Mesenchymal stem cell (in vitro differentiated cells and primary cell): ENCODE measurements around the gene VPS45.

Experiments
- DNase-seq: peaks from one replicate; pipeline ENCODE4 v3.0.0-alpha.2; 2013
- H2AFZ ChIP-seq: one replicate; pipeline ENCODE4 v1.6.1; 2013; ENCODE audit warnings: low read depth, mild to moderate bottlenecking, control low read depth, inconsistent platforms, low read length, moderate library complexity
- H2AK5ac ChIP-seq: 2 replicates; pipeline ENCODE4 v1.6.1; 2013; ENCODE audit warnings: low read length, moderate library complexity, mild to moderate bottlenecking, inconsistent platforms; ENCODE audit not compliant: severe bottlenecking
- H2BK120ac ChIP-seq: one replicate; pipeline ENCODE4 v1.6.1; 2013; ENCODE audit warnings: low read depth, mild to moderate bottlenecking, inconsistent platforms, low read length, moderate library complexity
- H2BK12ac ChIP-seq, 2 experiments: one replicate each; pipeline ENCODE4 v1.6.1; 2013; ENCODE audit warnings: inconsistent platforms in 2 of 2, low read length in 2 of 2, mild to moderate bottlenecking in 2 of 2, moderate library complexity in 2 of 2, control low read depth in 1 of 2
- H2BK15ac ChIP-seq: one replicate; pipeline ENCODE4 v1.6.1; 2013; ENCODE audit warnings: mild to moderate bottlenecking, low read depth, inconsistent platforms; ENCODE audit not compliant: poor library complexity, severe bottlenecking
- H2BK5ac ChIP-seq: 2 replicates; pipeline ENCODE4 v1.6.1; 2013; ENCODE audit warnings: low read depth, mild to moderate bottlenecking, low read length, control low read depth, inconsistent platforms; ENCODE audit not compliant: poor library complexity, severe bottlenecking
- H3K14ac ChIP-seq, 2 experiments: one replicate each; pipeline ENCODE4 v1.6.1; 2013; ENCODE audit warnings: inconsistent platforms in 2 of 2, low read length in 2 of 2, control low read depth in 1 of 2, mild to moderate bottlenecking in 1 of 2, moderate library complexity in 1 of 2
- H3K18ac ChIP-seq, 2 experiments: one replicate each; pipeline ENCODE4 v1.6.1; 2013; ENCODE audit warnings: inconsistent platforms in 2 of 2, low read length in 2 of 2, control low read depth in 1 of 2, low read depth in 1 of 2, mild to moderate bottlenecking in 1 of 2
- H3K23ac ChIP-seq, 2 experiments: one replicate each; pipeline ENCODE4 v1.6.1; 2013; ENCODE audit warnings: inconsistent platforms in 2 of 2, low read length in 2 of 2, mild to moderate bottlenecking in 2 of 2, moderate library complexity in 2 of 2, control low read depth in 1 of 2
- H3K27ac ChIP-seq: 2 replicates; pipeline ENCODE4 v1.5.1; 2013; ENCODE audit warnings: mild to moderate bottlenecking, moderate library complexity, low read length, control low read depth, inconsistent platforms; ENCODE audit not compliant: poor library complexity, severe bottlenecking
- H3K27me3 ChIP-seq, 2 experiments: 2 replicates each; pipeline versions ENCODE4 v1.6.1 to v1.7.0; 2013; ENCODE audit warnings: low read length in 2 of 2, mild to moderate bottlenecking in 2 of 2, moderate library complexity in 2 of 2, control low read depth in 1 of 2, inconsistent platforms in 1 of 2; ENCODE audit not compliant: control insufficient read depth in 1 of 2, insufficient read depth in 1 of 2
- H3K36me3 ChIP-seq, 2 experiments: 2 replicates each; pipeline versions ENCODE4 v1.6.1 to v1.7.0; 2013; ENCODE audit warnings: low read length in 2 of 2, control low read depth in 1 of 2, inconsistent platforms in 1 of 2, low read depth in 1 of 2, mild to moderate bottlenecking in 1 of 2; ENCODE audit not compliant: insufficient read depth in 2 of 2, control insufficient read depth in 1 of 2
- H3K4ac ChIP-seq, 2 experiments: one replicate each; pipeline ENCODE4 v1.6.1; 2013; ENCODE audit warnings: inconsistent platforms in 2 of 2, low read length in 2 of 2, mild to moderate bottlenecking in 2 of 2, moderate library complexity in 2 of 2, control low read depth in 1 of 2, low read depth in 1 of 2
- H3K4me1 ChIP-seq: 2 replicates; pipeline ENCODE4 v1.6.1; 2013; ENCODE audit warnings: low read depth, low read length, control low read depth; ENCODE audit not compliant: control insufficient read depth, insufficient read depth
- H3K4me2 ChIP-seq: 2 replicates; pipeline ENCODE4 v1.6.1; 2013; ENCODE audit warnings: low read length, mild to moderate bottlenecking, inconsistent platforms; ENCODE audit not compliant: poor library complexity, severe bottlenecking
- H3K4me3 ChIP-seq, 2 experiments: 2 replicates each; pipeline versions ENCODE4 v1.5.1 to v1.7.0; 2013; ENCODE audit warnings: low read length in 2 of 2, mild to moderate bottlenecking in 2 of 2, control low read depth in 1 of 2, low read depth in 1 of 2; ENCODE audit not compliant: insufficient read depth in 1 of 2
- H3K79me1 ChIP-seq: replicated peaks from 2 replicates; pipeline ENCODE4 v1.6.1; 2013; ENCODE audit warnings: mild to moderate bottlenecking, control low read depth, low read length, inconsistent platforms; ENCODE audit not compliant: poor library complexity, severe bottlenecking
- H3K9ac ChIP-seq: 2 replicates; pipeline ENCODE4 v1.7.0; 2013; ENCODE audit warnings: mild to moderate bottlenecking, low read length, moderate library complexity
- H3K9me3 ChIP-seq: 2 replicates; pipeline ENCODE4 v1.7.0; 2013; ENCODE audit warnings: mild to moderate bottlenecking, low read length; ENCODE audit not compliant: control insufficient read depth
- H4K8ac ChIP-seq: one replicate; pipeline ENCODE4 v1.6.1; 2013; ENCODE audit warnings: inconsistent platforms, mild to moderate bottlenecking, low read length, moderate library complexity
- H4K91ac ChIP-seq: one replicate; pipeline ENCODE4 v1.6.1; 2013; ENCODE audit warnings: mild to moderate bottlenecking, low read length, inconsistent platforms
- WGBS: methylation state at CpG from one replicate; pipeline ENCODE4 v1.1.7; 2013; ENCODE audit warnings: mixed read lengths; 5-methylcytosine and 5-hydroxymethylcytosine counted together

VPS45 gene

GRCh38 chr1:150173141-150173585 lies 105.6 kb downstream of the VPS45 start:
- Histone ChIP-seq H3K9me3 (no peaks in the 10 kb centered on the region), H2BK15ac (no peak overlapping the region), H3K4me3 (no peak overlapping the region), H2AK5ac (no peak overlapping the region), H3K27me3 (no peaks in the 10 kb centered on the region), H2AFZ (peak overlapping the region; percentile 15), H3K4me1 (peaks cover 3% of the 10 kb centered on the region), H3K36me3 (no peaks in the 10 kb centered on the region), H3K4me2 (no peak overlapping the region), H2BK5ac (no peak overlapping the region), H3K23ac (no peak overlapping the region), H3K18ac (peak overlapping the region in 1 of 2 experiments; percentile 64), H4K91ac (no peak overlapping the region), H3K27ac (no peak overlapping the region), H3K9ac (no peak overlapping the region), H2BK12ac (no peak overlapping the region), H2BK120ac (no peak overlapping the region), H3K14ac (no peak overlapping the region), H3K79me1 (no peaks in the 10 kb centered on the region), H3K4ac (no peak overlapping the region), H4K8ac (peak overlapping the region; percentile 49)
- 35% methylated on average over 7 of the region's 7 CpGs for WGBS
- no peak for DNase-seq

DNA sequence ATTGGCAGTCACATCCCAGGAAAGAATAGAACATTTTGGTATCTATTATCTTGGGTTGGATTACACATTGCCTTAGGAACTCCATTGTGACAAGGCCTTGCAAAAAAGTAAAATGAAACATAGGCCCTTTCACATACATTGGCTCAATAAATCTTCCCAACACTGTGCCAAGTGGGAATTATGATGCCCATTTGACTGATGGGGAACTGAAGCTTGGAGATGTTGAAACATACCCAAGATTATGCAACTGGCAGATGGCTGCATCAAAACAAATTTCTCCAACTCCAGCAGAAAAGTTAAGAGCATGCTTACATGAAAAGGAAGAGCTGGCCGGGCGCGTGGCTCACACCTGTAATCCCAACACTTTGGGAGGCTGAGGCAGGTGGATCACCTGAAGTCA lies 109.0 kb downstream of the VPS45 start:
- Histone ChIP-seq H2BK15ac (no peak overlapping the region), H3K36me3 (no peaks in the 10 kb centered on the region), H3K4me3 (no peak overlapping the region), H2AFZ (no peak overlapping the region), H4K91ac (no peak overlapping the region), H3K14ac (no peak overlapping the region), H2BK5ac (no peak overlapping the region), H3K27ac (no peak overlapping the region), H3K23ac (no peak overlapping the region), H4K8ac (no peak overlapping the region), H3K9ac (no peak overlapping the region), H3K4me1 (peaks cover 3% of the 10 kb centered on the region), H3K9me3 (no peaks in the 10 kb centered on the region), H3K4me2 (no peak overlapping the region), H2AK5ac (no peak overlapping the region), H2BK12ac (no peak overlapping the region), H2BK120ac (no peak overlapping the region), H3K27me3 (no peaks in the 10 kb centered on the region), H3K79me1 (no peaks in the 10 kb centered on the region), H3K18ac (no peak overlapping the region), H3K4ac (no peak overlapping the region)
- no peak for DNase-seq
- 96% methylated on average over 3 of the region's 3 CpGs for WGBS

DNA sequence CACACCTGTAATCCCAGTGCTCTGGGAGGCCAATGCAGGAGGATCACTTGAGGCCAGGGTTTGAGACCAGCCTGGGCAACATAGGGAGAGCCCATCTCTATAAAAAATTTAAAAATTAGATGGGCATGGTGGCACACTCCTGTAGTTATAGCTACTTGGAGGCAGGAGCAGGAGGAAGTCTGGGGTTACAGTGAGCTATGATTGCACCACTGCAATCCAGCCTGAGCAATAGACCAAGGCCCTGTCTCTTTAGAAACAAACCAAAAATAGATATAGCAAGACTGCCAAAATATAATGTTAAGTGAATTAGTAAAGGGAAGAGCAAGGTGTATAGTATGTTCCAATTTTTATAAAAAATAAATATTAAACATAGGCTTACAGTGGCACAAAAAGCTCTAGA lies 111.0 kb downstream of the VPS45 start:
- Histone ChIP-seq H2BK15ac (no peak overlapping the region), H3K18ac (no peak overlapping the region), H2BK12ac (no peak overlapping the region), H3K4me3 (no peak overlapping the region), H2AK5ac (no peak overlapping the region), H3K14ac (no peak overlapping the region), H3K79me1 (no peaks in the 10 kb centered on the region), H3K4me2 (no peak overlapping the region), H4K8ac (no peak overlapping the region), H3K9me3 (no peaks in the 10 kb centered on the region), H3K9ac (no peak overlapping the region), H3K23ac (no peak overlapping the region), H4K91ac (no peak overlapping the region), H3K36me3 (no peaks in the 10 kb centered on the region), H3K4ac (no peak overlapping the region), H2AFZ (no peak overlapping the region), H2BK120ac (no peak overlapping the region), H2BK5ac (no peak overlapping the region), H3K27ac (no peak overlapping the region), H3K4me1 (no peaks in the 10 kb centered on the region), H3K27me3 (no peaks in the 10 kb centered on the region)
- no peak for DNase-seq

- Histone ChIP-seq H3K4me3 (no peak overlapping the region), H3K14ac (no peak overlapping the region), H3K9ac (no peak overlapping the region), H2BK15ac (no peak overlapping the region), H2AK5ac (no peak overlapping the region), H3K4me2 (no peak overlapping the region), H2AFZ (no peak overlapping the region), H3K27ac (no peak overlapping the region), H4K8ac (no peak overlapping the region), H2BK5ac (no peak overlapping the region), H3K4me1 (no peaks in the 10 kb centered on the region), H3K79me1 (no peaks in the 10 kb centered on the region), H3K18ac (no peak overlapping the region), H3K36me3 (no peaks in the 10 kb centered on the region), H3K27me3 (no peaks in the 10 kb centered on the region), H3K4ac (no peak overlapping the region), H3K9me3 (no peaks in the 10 kb centered on the region), H2BK12ac (no peak overlapping the region), H2BK120ac (no peak overlapping the region), H3K23ac (no peak overlapping the region), H4K91ac (no peak overlapping the region)
- DNase-seq: no peak
- WGBS: 94% methylated on average over 6 of the region's 7 CpGs
These were observed 112.3 kb downstream of the VPS45 start for GRCh38 chr1:150179867-150180266.
